ENCODE data around the gene LSP1. TPM values are rescaled to one million over a fixed set of nuclear protein-coding genes. Genes with fewer than 3 reads are reported as not detected.

The LSP1 gene
- total and polyA plus RNA-seq, 2 of the 8 experiments (the other 6 are each of a cell fraction or from before 2014, with no cell fraction given), result 0.03 TPM; not detected in 1

- TF ChIP-seq EP300 (IDR thresholded peaks at IDR 0.05; ENCODE audit: borderline replicate concordance in 1 of 2, low read depth in 2 of 2, low read length in 2 of 2), result no peak
- no peak for TF ChIP-seq RBBP5 (IDR thresholded peaks at IDR 0.05; ENCODE audit: borderline replicate concordance, low read depth, low read length)
- no peak for TF ChIP-seq KDM1A (IDR thresholded peaks at IDR 0.05; ENCODE audit: borderline replicate concordance, low read length)
Measured at GRCh38 chr11:1923201-1923956, 70.5 kb downstream of the LSP1 start (continued).

Measured in H1 (cell line).